T-helper 22 cell (primary cell): ENCODE data around the gene RBM12.
A peak's percentile ranks its signal among the peaks of the same experiment; 100 is the strongest.
"Not testable (repeated sequence)": the region's sequence is repeated elsewhere in the genome, so short reads cannot be mapped to it uniquely, and the experiment has no call there.

ENCODE experiments used
- DNase-seq: peaks from one replicate; pipeline ENCODE4 v3.0.0-alpha.2; 2020; ENCODE audit warnings: low read depth

The RBM12 gene, protein sequence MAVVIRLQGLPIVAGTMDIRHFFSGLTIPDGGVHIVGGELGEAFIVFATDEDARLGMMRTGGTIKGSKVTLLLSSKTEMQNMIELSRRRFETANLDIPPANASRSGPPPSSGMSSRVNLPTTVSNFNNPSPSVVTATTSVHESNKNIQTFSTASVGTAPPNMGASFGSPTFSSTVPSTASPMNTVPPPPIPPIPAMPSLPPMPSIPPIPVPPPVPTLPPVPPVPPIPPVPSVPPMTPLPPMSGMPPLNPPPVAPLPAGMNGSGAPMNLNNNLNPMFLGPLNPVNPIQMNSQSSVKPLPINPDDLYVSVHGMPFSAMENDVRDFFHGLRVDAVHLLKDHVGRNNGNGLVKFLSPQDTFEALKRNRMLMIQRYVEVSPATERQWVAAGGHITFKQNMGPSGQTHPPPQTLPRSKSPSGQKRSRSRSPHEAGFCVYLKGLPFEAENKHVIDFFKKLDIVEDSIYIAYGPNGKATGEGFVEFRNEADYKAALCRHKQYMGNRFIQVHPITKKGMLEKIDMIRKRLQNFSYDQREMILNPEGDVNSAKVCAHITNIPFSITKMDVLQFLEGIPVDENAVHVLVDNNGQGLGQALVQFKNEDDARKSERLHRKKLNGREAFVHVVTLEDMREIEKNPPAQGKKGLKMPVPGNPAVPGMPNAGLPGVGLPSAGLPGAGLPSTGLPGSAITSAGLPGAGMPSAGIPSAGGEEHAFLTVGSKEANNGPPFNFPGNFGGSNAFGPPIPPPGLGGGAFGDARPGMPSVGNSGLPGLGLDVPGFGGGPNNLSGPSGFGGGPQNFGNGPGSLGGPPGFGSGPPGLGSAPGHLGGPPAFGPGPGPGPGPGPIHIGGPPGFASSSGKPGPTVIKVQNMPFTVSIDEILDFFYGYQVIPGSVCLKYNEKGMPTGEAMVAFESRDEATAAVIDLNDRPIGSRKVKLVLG

DNA sequence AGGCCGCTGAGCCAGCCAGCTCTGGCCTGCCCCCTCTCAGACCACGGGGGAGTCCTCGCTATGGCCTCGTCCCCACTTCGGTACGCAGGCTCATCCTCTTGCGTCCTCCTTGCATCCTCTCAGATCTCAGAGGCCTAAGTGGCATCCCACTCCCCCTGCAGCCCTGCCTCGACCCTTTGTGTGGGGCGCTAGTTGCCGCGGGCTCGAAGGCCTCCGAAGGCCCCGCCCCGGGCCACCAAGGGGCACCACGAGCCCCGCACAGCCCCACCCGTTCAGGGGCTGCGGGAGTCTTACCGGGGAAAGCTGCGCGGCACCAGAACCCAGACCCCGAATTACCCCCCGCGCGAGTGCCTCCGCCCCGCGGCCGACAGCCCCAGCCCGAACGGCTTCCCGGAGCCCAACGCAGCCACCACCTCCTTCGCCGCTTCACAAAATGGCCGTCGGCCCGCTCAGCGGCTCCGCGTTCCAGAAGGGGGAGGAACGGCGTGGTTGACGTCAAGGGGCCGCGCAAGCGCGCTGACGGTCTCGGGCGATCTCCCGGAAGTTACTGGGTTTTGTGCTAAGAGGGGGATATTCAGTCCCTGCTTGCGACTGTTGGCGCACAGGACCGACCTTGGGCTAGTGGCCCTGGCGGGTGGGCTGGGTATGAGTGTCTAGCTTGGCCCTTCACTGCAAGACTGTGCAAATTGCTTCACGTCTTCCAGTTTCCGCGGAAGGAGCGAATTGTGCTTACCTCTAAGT, at the start of gene RBM12, which contains the start of gene CPNE1:
Gene RBM12, minus strand, starts transcription at position 435 of the 741 bp plus-strand sequence. CDS start 9,578 bp downstream, outside the sequence.
Gene CPNE1, minus strand, starts transcription at position 435 of the 741 bp plus-strand sequence. CDS start 31,977 bp downstream, outside the sequence.
- peak; percentile 85 for DNase-seq

DNA sequence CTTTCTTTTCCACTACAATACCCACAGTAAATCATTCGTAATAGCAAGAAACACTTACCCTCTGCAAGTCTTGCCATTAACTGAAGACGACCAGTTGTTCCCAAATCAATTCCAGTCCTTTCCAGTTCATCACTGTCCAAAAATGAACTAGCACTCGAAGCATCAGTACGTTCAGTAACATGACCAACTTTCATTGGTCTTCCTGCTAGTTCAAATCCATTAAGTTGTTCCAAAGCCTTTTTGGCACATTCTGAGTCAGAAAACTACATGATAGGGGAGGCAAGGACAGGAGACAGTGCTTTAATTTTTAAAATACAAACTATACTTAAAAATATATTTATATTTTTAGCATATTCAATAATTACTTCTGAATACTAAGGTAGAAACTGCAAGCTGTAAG, 49.4 kb upstream of the RBM12 start:
- no peak for DNase-seq

DNA sequence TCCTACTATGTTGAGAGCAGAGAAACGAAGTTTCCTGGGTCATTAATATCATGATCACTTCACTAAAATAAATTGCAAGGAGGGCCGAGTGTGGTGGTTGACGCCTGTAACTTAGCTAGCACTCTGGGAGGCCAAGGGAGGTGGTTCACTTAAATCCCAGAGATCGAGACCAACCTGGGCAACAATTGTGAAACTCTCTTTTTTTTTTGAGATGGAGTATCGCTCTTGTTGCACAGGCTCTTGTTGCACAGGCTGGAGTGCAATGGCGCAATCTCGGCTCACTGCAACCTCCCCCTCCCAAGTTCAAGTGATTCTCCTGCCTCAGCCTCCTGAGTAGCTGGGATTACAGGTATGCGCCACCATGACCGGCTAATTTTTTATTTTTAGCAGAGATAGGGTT, 48.4 kb upstream of the RBM12 start:
- not testable (repeated sequence) for DNase-seq

DNA sequence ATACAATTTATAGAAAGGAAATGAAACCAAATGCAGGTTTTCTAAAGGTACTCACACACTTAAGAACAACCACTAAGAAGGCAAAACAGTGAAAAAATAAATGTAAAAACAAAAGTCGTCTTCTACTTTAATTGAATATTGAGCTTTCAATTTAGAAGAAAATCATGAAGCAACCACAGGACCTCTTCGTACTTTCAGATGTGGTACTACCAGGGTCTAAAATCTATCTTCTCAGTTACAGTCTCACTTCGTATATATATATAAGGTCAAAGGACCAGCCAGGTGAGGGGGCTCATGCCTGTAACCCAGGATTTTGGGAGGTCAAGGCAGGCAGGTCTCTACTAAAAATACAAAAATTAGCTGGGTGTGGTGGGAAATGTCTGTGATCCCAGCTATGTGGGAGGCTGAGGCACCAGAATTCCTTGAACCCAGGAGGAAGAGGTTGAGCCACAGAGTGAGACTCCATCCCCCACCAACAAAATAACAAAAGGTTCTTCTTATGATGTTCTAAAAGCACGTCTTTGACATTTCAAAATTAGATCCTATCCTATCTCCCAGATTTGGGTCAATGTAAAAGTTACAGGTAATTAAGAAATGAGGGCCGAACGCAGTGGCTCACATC, 47.0 kb upstream of the RBM12 start:
- no peak for DNase-seq

DNA sequence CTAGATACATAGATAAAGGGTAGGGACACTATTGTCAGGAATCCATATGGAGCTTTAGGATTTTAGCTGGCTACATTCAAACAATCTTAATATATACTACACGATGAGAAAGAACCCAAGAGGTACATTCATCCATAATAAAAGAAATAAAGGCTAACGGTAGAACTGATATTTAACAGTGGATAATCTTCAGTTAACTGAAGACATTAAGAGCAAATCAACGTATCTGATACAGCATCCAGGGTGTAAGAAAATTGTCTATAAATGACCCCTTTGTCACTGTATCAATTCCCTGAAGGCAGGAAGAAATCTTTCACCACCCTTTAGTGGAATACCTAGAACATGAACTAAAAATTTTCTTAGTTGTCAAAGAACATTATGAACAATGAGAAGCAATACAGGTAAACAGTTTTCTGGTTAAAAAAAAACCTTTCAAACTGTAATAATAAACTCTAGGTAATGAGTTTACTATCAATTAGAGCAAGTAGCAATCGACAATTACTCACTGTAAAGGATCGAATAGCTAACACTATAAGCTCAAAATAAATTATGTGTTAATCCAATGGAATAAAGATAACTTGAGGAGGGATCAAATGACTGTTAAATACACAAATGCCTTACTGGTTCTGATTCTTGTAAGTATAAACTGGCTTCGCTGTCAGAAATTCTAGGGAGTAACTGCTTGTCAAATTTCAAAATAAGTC, 46.3 kb upstream of the RBM12 start:
- DNase-seq: no peak

DNA sequence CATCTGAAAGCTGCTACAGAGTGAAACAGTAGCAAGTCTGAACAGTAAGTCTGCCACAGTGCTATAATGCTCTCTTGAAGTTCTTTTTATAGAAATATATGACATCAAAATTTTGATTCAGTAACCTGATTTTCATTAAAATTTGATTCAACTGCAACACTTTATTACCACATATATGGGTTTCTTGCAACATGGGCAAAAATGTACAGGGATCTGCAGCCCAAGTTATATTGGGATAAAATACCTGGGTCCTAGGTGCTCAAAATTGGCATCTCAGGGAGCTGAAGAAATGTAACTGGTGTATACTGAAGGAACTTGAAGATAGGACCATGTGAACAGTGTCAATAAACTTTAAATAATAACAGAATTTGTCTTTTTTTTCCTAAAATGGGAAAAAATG, 45.3 kb upstream of the RBM12 start:
- DNase-seq: no peak

DNA sequence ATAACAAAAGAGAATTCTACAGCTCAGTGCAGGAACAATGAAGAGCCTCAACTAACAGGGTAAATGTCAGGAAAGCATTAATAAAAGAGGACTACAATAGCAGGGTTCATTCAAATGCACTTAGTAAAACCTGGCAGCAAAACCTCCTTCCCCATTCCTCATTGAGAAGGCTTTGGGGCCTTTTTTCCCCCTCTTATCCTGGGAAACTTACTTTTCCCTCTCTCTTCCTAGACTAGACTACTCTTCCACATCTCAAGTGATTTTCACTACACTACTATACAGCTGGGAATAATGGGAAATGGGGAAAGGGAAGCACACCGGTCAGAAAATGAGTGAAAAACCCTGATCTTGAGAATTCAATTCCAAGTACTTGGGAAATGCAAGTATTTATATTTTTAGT, 44.6 kb upstream of the RBM12 start:
- DNase-seq: no peak

DNA sequence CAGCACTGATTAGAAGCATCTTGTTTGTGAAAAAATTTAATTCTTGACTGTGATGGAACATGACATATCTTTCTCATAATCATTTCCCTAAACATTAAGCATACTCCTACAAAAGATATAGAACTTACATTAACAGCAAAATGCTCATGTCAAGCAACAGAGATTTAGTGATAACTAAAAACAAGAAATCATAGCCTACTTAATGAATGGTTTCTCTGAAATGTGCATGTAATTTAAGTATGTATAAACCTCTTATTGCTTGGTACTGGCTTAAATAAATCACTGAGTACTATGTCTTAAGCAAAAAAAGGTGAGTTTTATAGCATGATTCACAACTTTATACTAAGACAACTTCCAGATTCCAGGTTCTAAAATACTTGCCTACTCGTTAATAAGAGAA, 43.8 kb upstream of the RBM12 start:
- DNase-seq: no peak

DNA sequence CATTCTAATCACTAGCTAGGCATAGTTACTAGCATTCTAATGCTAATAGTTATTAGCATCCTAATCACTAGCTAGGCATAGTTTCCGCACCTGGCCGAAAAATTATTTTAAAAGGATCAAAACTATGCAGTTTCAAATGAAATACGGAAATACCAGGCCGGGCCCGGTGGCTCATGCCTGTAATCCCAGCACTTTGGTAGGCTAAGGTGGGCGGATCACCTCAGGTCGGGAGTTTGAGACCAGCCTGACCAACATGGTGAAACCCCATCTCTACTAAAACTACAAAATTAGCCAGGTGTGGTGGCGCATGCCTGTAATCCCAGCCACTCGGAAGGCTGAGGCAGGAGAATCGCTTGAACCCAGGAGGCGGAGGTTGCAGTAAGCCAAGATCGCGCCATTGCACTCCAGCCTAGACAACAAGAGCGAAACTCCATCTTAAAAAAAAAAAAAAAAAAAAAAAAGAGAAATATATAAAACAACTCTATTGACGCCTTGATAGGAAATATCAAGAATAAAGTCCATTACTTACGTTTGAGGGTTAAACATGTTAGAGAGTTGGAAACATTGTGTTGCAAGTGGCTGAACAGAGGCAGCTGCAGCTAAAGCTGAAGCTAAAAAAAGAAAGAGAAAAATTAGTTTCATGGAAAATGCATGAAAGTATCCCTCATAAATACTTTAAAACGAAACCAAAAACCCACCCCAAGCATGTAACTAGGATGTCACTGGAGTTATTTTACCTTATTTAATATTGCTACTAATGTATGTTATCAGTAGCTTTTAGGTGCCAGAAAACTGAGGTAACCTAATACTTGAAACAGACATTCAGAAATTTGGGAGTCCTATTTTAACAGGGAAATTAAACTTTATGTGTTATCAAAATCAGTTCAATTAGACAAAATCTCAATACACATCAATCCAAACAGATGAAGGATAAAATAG, 42.2 kb upstream of the RBM12 start:
- not testable (repeated sequence) for DNase-seq

DNA sequence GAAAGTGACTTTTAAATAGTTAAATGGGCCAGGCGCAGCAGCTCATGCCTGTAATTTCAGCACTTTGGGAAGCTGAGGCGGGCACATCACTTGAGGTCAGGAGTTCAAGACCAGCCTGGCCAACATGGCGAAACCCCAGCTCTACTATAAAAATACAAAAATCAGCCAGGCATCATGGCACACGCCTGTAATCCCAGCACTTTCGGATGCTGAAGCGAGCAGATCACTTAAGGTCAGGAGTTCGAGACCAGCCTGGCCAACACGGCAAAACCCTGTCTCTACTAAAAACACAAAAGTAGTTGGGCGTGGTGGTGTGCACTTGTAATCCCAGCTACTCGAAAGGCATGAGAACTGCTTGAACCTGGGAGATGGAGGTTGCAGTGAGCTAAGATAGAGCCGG, 41.2 kb upstream of the RBM12 start:
- not testable (repeated sequence) for DNase-seq

DNA sequence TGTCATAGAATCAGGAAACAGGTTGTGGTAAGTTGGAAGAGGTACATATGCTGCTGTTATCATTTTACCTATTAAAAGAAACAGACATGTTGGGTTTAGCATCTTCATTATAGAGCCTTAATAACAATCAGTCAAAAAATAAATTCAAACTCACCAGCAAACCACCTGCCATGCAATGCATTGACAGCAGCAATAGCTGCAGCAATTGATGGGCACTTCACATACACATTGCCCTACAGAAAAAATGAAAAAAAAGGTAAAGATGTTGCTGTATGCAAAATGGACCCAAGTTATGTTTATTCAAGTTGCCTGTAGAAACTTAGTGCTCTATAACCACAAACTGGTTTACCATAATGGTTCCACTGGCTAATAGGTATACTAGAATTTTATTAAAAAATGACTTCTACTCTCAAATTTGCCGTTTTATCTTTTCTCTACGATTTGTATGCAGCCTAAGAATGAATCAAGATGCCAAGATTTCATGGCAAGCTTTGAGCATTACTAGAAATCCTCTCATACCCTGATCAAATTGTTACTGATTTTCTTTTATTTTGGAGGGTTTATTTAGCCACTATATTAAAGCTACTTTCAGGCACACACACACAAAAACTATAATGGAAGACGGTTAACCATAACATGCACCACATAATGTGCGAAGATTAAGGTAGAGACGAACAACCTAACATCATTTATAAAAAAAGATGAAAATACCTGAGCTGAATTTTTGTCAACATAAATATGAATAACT, 40.0 kb upstream of the RBM12 start:
- no peak for DNase-seq

DNA sequence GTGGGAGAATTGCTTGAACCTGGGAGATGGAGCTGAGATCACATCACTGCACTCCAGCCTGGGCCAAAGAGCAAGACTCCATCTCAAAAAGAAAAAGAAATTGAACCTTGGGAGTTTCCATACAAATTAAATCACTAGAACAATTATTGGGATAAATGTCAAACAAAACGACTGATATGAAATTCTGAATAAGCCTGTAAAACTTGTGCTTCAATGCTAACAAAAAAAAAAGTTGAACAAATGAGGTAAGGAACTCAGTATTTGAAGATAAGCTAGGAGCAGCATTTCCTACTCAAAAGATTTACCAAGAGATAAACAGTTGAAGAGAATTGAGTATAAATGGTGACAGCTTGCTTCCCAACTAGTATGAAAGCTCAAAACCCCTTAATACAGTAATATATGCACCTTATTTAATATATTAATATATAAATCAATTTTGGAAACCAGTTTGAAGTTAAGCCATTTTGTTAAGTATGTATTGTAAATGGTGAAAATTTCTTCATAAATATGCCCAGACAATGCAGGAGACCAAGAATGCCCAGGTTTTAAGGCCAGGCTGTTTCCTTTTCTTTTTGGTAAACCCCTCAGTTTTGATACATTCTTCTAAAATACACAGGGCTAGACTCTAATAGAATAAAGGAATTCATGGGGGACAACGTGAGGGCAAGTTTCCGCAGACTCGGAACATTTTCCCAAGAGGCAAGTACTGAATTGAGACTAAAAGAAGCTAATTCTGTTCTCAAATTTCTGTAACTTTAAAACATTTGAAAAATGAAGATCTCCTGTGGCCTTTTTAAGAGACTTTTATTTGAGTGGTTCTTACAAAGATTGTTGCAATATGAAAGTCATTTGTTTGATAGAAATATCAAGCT, 38.4 kb upstream of the RBM12 start:
- no peak for DNase-seq

DNA sequence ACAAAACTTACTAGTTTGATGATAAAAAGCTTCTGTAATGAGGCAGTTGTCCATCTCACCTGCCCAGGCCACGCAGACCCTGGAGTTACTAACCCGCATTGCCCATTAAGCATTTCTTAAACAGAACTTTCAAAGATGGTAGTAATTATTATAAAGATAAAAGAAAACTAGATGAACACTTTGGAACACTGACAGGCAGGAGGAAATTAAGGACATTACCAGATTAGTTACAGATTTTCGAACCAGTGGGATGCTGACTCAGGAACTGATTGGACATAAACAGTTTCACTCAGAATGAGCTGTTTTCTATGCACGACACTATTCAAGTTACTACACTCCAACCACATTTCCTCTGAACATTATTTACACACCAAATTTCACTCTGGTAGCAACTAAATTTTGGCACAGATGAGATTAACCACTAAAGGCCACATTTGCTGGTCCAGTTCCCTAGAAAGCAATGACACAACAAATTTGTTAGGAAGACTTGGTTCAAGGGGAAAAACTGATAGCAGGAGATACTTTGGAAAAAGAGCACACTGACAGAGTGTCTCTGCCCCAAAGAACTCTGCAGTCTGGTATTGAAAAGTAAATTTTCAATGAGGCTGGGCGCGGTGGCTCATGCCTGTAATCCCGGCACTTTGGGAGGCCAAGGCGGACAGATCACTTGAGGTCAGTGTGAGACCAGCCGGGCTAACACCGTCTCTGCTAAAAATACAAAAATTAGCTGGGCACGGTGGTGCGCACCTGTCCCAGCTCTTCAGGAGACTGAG, 37.5 kb upstream of the RBM12 start:
- no peak for DNase-seq

DNA sequence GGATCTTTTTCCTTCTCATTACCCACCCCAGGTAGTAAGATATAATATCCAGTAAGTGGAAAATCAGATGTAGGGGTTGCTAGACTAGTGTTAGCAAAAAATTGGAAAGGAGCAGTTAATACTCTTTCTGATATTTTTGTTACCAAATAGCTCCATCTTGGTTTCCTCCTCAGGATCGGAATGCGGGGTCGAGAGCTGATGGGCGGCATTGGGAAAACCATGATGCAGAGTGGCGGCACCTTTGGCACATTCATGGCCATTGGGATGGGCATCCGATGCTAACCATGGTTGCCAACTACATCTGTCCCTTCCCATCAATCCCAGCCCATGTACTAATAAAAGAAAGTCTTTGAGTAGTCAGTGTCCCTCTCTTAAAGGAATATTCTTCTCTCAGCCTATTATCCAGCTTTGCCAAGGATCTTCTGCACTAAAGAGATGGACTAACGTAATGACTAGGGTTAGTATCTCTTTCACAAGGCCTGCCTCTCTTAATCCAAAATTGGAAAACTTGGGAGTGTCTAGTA, 36.0 kb upstream of the RBM12 start:
- DNase-seq: no peak

DNA sequence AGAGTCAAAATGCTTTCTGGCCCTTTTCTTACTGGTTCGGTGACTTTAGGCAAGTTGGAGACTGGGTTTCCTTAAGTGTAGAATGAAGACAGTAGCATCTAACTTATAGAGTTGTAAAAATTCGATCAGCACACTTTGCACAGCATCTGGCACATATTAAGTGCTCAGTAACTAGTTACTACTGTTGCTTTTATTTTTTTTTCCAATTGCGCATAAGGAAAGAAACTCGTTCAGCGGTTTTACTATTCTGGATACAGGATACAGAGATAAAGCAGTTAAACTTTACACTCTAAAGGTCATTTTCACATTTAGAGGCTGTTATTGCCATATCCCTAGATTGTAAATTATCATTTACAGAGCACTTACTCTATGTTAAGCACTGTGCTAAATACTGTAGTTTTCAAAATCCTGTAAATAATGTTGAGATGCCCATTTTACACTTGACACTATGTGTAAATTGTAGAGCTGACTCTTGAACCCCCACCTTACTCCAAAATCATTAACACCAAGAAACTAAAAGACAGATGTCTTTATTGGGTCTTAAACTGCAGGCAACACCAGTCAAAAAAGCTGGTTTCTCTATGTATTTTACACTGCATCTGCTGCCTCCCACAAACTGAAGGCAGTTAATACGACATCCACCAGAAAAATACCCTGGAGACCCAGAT, 35.4 kb upstream of the RBM12 start:
- no peak for DNase-seq

DNA sequence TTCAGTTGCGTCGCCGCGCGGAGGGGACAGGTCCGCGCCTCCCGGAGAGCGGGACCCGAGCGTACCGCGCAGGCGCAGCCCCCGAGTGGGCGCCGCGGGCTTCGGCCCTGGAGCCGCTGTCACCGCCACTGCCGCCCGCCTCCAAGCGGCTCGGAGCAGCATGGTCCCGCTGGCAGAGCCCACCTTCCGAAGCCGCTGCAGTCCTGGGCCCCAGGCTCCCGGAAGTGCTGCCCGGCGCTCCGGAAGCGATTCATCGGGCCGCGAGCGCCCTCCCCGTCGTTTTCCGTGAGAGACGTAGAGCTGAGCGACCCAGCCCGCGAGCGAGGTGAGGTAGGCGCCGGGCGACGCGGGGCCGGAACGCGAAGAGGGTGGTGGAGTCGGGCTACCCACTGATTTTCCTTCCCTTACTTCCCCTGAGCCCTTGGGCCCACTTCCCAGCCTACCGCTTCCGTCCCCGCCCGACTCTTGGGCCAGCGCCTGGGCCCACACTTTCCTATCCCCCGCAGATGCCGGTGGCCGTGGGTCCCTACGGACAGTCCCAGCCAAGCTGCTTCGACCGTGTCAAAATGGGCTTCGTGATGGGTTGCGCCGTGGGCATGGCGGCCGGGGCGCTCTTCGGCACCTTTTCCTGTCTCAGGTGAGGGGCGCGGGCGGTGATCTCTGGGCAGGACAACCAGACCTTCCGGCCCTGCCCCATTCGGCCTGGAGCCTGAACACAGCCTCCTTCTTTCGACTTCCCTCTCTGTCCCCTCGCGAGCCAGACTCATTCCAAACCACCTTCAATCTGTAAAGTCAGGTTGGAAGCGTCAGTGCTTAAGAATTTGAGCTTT, 34.6 kb upstream of the RBM12 start, which contains the start of the genes NFS1 and ROMO1:
Gene NFS1, minus strand, starts transcription at position 226 of the 830 bp plus-strand sequence. Its CDS starts 64 bp downstream, at position 162.
Gene ROMO1, plus strand, starts transcription at position 279 of the 830 bp plus-strand sequence. Its CDS starts 228 bp downstream, at position 507.
- peak; percentile 79 for DNase-seq
